Breast epithelium (tissue), 4 donors: Measurements from ENCODE around the gene SCN1A. TPM values are rescaled to one million over a fixed set of nuclear protein-coding genes. Genes with fewer than 3 reads are reported as not detected.

ENCODE experiments used
- DNase-seq, 2 donors: peaks; one replicate each; pipeline ENCODE4 v3.0.0-alpha.2; 2019; ENCODE audit warnings: low spot score in 2 of 2
- H3K27ac ChIP-seq, 2 donors: fragments of 200-600 bp; sonication (generic) in 1 of 2; one replicate each; pipeline ENCODE4 v1.5.1; 2016 to 2019; ENCODE audit warnings: mild to moderate bottlenecking in 1 of 2
- H3K27me3 ChIP-seq, 2 donors: fragments of 200-600 bp; sonication (generic) in 1 of 2; one replicate each; pipeline versions ENCODE4 v1.5.1 to v1.6.0; 2017 to 2019; ENCODE audit warnings: control low read depth in 1 of 2, mild to moderate bottlenecking in 1 of 2
- H3K36me3 ChIP-seq: fragments of 200-600 bp; one replicate; pipeline ENCODE4 v1.5.1; 2019
- H3K4me1 ChIP-seq, 2 donors: fragments of 200-600 bp; sonication (generic); one replicate each; pipeline ENCODE4 v1.5.1; 2016 to 2019; ENCODE audit warnings: control low read depth in 1 of 2
- H3K4me3 ChIP-seq, 3 donors: fragments of 200-600 bp; sonication (generic); 1 replicate in 2 of 3; 2 replicates in 1 of 3; pipeline ENCODE4 v1.5.1; 2016 to 2019; ENCODE audit warnings: mild to moderate bottlenecking in 3 of 3, moderate library complexity in 2 of 3
- H3K9me3 ChIP-seq, 2 donors: fragments of 200-600 bp; sonication (generic) in 1 of 2; one replicate each; pipeline ENCODE4 v1.5.1; 2016 to 2019; ENCODE audit warnings: control low read depth in 1 of 2
- POLR2A ChIP-seq: fragments of 450-650 bp; IDR thresholded peaks from one replicate; pipeline ENCODE4 v1.6.1; 2016; ENCODE audit warnings: antibody characterized with exemption, mild to moderate bottlenecking, moderate library complexity
- POLR2AphosphoS5 ChIP-seq, 3 donors: sonication (generic); formaldehyde crosslinking; IDR thresholded peaks; one replicate each; pipeline ENCODE4 v1.6.1; 2017; ENCODE audit warnings: antibody characterized with exemption in 3 of 3
- intact Hi-C: fragments of 100-400 bp; cut with DNase I; formaldehyde crosslinking; loops from one replicate; pipeline ENCODE4 v1.15.1; 2023; ENCODE audit warnings: low total_unique reads
- total RNA-seq, 3 donors: library from RNA; depleted of rRNA; stranded (reverse); fragments of >200 nt; gene quantifications; one replicate each; pipeline ENCODE4 v1.1.0, GENCODE V29; 2016
- TF ChIP-seq, protein P1 (sequence below), 3 donors: fragments of 450-650 bp; IDR thresholded peaks; one replicate each; pipeline ENCODE4 v1.5.1; 2016 to 2017; ENCODE audit warnings: antibody characterized with exemption in 3 of 3, mild to moderate bottlenecking in 3 of 3, moderate library complexity in 3 of 3

The SCN1A gene
- total RNA-seq, 3 donors from 2014 or later: not detected

DNA sequence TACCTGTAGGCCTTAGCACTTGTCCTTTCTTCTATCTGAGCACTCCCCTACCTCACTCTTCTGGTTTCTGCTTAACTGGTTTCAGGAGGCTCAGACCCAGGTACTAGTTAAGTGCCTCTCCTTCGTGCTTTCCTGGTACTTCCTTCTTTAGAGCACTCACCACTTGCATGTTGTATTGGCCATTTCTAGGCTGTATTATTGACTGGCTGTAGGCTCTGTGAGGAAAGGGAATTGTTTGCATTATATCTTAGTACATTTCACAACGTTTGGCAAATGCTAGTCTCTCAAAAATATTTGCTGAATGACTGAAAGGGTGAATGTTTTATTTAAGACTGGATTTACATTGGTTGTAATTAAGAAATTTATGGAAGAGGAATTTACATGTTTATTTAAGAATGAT lies 36.0 kb upstream of the SCN1A start:
- DNase-seq: no peak
- Histone ChIP-seq H3K27ac (no peak overlapping the region), H3K4me3 (no peak overlapping the region), H3K9me3 (no peaks in the 10 kb centered on the region), H3K4me1 (no peaks in the 10 kb centered on the region), H3K27me3 (no peaks in the 10 kb centered on the region), H3K36me3 (no peaks in the 10 kb centered on the region)
- TF ChIP-seq, protein P1, sequence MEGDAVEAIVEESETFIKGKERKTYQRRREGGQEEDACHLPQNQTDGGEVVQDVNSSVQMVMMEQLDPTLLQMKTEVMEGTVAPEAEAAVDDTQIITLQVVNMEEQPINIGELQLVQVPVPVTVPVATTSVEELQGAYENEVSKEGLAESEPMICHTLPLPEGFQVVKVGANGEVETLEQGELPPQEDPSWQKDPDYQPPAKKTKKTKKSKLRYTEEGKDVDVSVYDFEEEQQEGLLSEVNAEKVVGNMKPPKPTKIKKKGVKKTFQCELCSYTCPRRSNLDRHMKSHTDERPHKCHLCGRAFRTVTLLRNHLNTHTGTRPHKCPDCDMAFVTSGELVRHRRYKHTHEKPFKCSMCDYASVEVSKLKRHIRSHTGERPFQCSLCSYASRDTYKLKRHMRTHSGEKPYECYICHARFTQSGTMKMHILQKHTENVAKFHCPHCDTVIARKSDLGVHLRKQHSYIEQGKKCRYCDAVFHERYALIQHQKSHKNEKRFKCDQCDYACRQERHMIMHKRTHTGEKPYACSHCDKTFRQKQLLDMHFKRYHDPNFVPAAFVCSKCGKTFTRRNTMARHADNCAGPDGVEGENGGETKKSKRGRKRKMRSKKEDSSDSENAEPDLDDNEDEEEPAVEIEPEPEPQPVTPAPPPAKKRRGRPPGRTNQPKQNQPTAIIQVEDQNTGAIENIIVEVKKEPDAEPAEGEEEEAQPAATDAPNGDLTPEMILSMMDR (IDR thresholded peaks at IDR 0.05): no peak
- TF ChIP-seq POLR2AphosphoS5 (IDR thresholded peaks at IDR 0.05) (no peak), POLR2A (no peak)
- intact Hi-C loops: no loop called here

DNA sequence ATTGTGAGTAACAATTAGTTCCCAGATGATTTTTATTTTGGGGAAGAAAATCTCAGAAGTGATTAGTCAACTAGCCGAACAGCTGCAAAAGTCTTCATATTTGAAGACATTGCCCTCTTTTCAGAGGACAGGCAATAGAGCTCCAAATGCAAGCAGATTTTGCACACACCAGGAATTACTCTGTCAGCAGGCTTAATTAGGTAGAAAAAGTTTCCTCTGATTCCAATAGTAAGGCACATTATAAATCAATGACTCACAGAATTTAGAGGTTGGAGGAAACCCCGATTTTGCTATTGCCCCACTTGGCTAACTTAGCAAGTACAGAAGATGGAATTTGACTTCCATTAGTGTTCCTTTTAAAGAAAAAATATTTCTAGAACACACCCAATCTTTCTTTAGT lies 30.7 kb upstream of the SCN1A start:
- no peak overlapping the region for H3K4me3 ChIP-seq
- intact Hi-C loops: no loop called here
- no peaks in the 10 kb centered on the region for H3K4me1 ChIP-seq
- DNase-seq: no peak
- no peaks in the 10 kb centered on the region for H3K36me3 ChIP-seq
- H3K9me3 ChIP-seq: no peaks in the 10 kb centered on the region
- TF ChIP-seq, protein P1 (IDR thresholded peaks at IDR 0.05): no peak
- TF ChIP-seq POLR2AphosphoS5 (IDR thresholded peaks at IDR 0.05): no peak
- TF ChIP-seq POLR2A: no peak
- no peaks in the 10 kb centered on the region for H3K27me3 ChIP-seq
- H3K27ac ChIP-seq: no peak overlapping the region

DNA sequence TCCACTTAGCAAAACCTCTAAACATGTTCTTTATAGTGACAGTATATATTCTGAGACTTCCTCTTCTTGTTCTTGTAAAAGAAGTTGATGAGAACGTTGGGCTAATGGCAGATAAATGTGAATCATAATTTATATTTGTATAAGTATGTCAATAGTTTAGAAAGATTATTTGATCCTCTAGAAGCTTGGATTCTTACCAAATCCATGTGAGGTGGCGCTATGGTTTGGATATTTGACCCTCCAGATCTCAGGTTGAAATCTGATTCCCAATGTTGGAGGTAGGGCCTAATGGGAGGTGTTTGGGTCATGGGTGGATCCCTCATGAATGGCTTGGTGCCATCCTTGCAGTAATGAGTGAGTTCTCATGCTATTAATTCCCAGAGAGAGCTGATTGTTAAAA lies 29.8 kb upstream of the SCN1A start:
- Histone ChIP-seq H3K36me3 (no peaks in the 10 kb centered on the region), H3K27ac (no peak overlapping the region), H3K27me3 (no peaks in the 10 kb centered on the region), H3K4me1 (no peaks in the 10 kb centered on the region), H3K9me3 (no peaks in the 10 kb centered on the region), H3K4me3 (no peak overlapping the region)
- no peak for DNase-seq
- intact Hi-C loops: no loop called here
- TF ChIP-seq POLR2AphosphoS5 (IDR thresholded peaks at IDR 0.05): no peak

DNA sequence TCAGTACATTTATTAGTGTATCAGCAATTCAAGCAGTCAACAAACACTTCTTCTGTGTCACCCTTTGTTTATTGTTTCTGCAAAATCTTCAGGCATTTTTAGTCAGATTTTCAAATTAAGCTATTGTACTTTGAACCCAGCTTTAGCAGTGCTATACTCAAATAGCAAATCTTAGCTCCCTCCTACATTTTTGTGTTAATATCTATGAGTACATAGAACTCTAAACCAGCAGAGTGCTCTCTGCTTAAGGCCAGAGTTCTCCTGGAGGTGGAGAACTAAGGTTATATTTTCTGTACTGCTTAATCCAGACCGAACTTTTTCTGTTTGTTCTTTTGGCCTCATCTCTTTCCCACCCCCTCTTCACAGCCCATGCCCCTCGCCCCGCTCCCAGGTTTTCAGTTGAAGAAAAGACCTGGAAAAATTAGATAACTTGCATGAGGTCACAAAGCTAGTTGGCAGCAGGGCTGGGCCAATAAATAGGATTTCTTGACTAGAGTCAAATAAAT lies 29.2 kb upstream of the SCN1A start:
- Histone ChIP-seq H3K27me3 (no peaks in the 10 kb centered on the region), H3K9me3 (no peaks in the 10 kb centered on the region), H3K4me3 (no peak overlapping the region), H3K4me1 (no peaks in the 10 kb centered on the region), H3K36me3 (no peaks in the 10 kb centered on the region), H3K27ac (no peak overlapping the region)
- no peak for DNase-seq
- intact Hi-C loops: no loop called here
- no peak for TF ChIP-seq POLR2A
- TF ChIP-seq, protein P1 (IDR thresholded peaks at IDR 0.05): no peak
- TF ChIP-seq POLR2AphosphoS5 (IDR thresholded peaks at IDR 0.05): no peak

DNA sequence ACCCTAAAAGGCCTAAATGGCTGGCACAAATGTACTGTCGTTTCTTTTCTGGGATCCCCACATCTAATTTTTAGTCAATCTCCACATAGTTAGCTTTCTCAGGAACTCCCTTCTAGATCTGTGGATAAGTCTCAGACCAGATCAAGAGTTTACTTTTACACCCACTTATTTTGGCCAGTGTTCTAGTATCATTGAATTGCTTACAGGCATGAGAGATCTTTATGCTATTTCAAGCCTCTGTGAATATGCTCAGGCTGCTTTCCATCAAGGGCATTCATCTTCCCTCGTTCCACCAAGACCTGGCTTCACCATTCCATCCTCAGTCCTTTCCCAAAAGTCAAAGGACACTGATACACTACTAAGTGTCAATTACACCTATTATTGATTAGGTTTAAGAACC lies 27.8 kb upstream of the SCN1A start:
- intact Hi-C loops: no loop called here
- DNase-seq: no peak
- no peaks in the 10 kb centered on the region for H3K4me1 ChIP-seq
- no peak overlapping the region for H3K27ac ChIP-seq
- H3K36me3 ChIP-seq: no peaks in the 10 kb centered on the region
- no peaks in the 10 kb centered on the region for H3K9me3 ChIP-seq
- TF ChIP-seq POLR2A (no peak), POLR2AphosphoS5 (IDR thresholded peaks at IDR 0.05) (no peak)
- H3K27me3 ChIP-seq: no peaks in the 10 kb centered on the region
- H3K4me3 ChIP-seq: no peak overlapping the region

DNA sequence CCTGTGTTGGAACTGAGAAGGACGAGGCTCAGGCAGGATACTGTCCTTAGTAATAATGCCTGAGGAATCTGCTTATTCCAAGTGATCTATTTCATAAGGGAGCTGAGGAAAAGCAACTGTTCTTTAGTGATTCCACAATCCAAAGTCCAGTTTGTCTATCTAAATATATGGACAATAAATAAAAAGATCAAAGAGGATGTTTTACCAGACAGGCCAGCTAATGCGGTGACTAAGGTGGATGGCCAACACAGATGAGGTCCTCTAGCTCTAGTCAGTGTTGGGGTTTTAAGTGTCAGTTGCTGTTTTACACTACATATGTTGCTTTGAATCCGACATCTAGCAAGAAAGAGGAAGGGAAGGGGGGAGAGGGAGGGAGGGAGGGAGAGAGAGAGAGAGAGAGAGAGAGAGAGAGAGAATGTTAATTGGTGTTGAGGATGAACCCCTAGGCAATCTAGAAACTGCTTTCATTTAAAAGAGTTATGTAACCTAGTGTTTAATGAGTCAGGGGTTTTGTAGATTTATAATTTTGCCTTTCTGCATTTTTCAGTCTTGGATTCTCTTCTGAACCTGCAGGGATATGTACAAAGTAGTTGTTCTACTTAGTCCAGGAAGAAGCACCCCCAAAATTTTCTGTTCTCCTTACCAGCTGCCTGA lies 27.0 kb upstream of the SCN1A start:
- intact Hi-C loops: no loop called here
- no peak overlapping the region for H3K27ac ChIP-seq
- TF ChIP-seq, protein P1 (IDR thresholded peaks at IDR 0.05): no peak
- TF ChIP-seq POLR2A: no peak
- H3K27me3 ChIP-seq: no peaks in the 10 kb centered on the region
- H3K9me3 ChIP-seq: no peaks in the 10 kb centered on the region
- H3K4me3 ChIP-seq: no peak overlapping the region
- H3K36me3 ChIP-seq: no peaks in the 10 kb centered on the region
- H3K4me1 ChIP-seq: no peaks in the 10 kb centered on the region
- no peak for DNase-seq
